ENCODE measurements around the gene PGF. TPM values are rescaled to one million over a fixed set of nuclear protein-coding genes. Genes with fewer than 3 reads are reported as not detected.

The PGF gene
- total RNA-seq, 1 experiment from 2014 or later = 6.4 TPM

- H3K4me2 ChIP-seq (ENCODE audit: low read length) = no peak overlapping the region
- no peaks in the 10 kb centered on the region for H3K9me3 ChIP-seq (ENCODE audit: control insufficient read depth in 1 of 2, insufficient read depth in 1 of 2, low read depth in 1 of 2, low read length in 2 of 2)
Measured at GRCh38 chr14:74936731-74937130, 18.7 kb downstream of the PGF start.

GRCh38 chr14:74936151-74936550 lies 19.2 kb downstream of the PGF start:
- Histone ChIP-seq H3K27me3 (ENCODE audit: insufficient read depth, low read length) (no peaks in the 10 kb centered on the region), H3K79me2 (ENCODE audit: insufficient read depth, low read length) (no peaks in the 10 kb centered on the region), H3K9ac (ENCODE audit: low read length) (no peak overlapping the region), H2AFZ (ENCODE audit: low read depth, low read length, poor library complexity, severe bottlenecking) (no peak overlapping the region), H3K27ac (ENCODE audit: low read depth, low read length) (no peak overlapping the region), H3K4me2 (ENCODE audit: low read length) (no peak overlapping the region), H4K20me1 (ENCODE audit: insufficient read depth) (no peaks in the 10 kb centered on the region), H3K9me2 (ENCODE audit: insufficient read depth) (no peaks in the 10 kb centered on the region), H3K36me3 (ENCODE audit: control insufficient read depth in 1 of 2, insufficient read depth in 2 of 2, low read length in 2 of 2) (no peaks in the 10 kb centered on the region), H3K4me1 (ENCODE audit: control insufficient read depth in 1 of 2, insufficient read depth in 2 of 2, low read length in 2 of 2) (peaks cover 4 to 10% of the 10 kb centered on the region in 2 experiments; a peak in 3 of 4 replicates), H3K9me3 (ENCODE audit: control insufficient read depth in 1 of 2, insufficient read depth in 1 of 2, low read depth in 1 of 2, low read length in 2 of 2) (no peaks in the 10 kb centered on the region), H3K4me3 (replicated peaks in 1 of 2; ENCODE audit: low read depth in 1 of 2, low read length in 2 of 2) (no peak overlapping the region)
- ATAC-seq (no peak), DNase-seq (ENCODE audit: low read depth, low spot score) (no peak)
- BruUV-seq (replicated peaks) = no TSS peak
- ChIA-PET RAD21 (ENCODE audit: low non-redundant PET in 1 of 2, low total read pairs in 2 of 2, uncharacterized antibody in 2 of 2, unreplicated experiment in 2 of 2) (no interaction called here), CTCF (interaction anchor here (2.4 kb wide), 1 partner anchor 9 kb away, joined by 12 read pairs; no protein-coding TSS in a partner anchor), POLR2A (no interaction called here)
- no peak for TF ChIP-seq ZNF274 (IDR thresholded peaks at IDR 0.05; ENCODE audit: low read depth, low read length)
- TF ChIP-seq CEBPB (IDR thresholded peaks at IDR 0.05; ENCODE audit: low read depth) = no peak
- TF ChIP-seq POLR2A (IDR thresholded peaks at IDR 0.05; ENCODE audit: borderline replicate concordance, extremely low read depth, insufficient read depth, insufficient read length) = no peak
- TF ChIP-seq YY1 (IDR thresholded peaks at IDR 0.05; ENCODE audit: extremely low read depth, insufficient replicate concordance, low read depth, low read length) = no peak
- no peak for TF ChIP-seq RAD21 (IDR thresholded peaks at IDR 0.05; ENCODE audit: low read depth)
- TF ChIP-seq CTCF (IDR thresholded peaks at IDR 0.05 in 2 of 3, conservative IDR thresholded peaks at IDR 0.05 in 1 of 3; ENCODE audit: borderline replicate concordance in 1 of 3, insufficient read depth in 1 of 3, low read depth in 2 of 3, low read length in 2 of 3) = no peak
- no peak for TF ChIP-seq ZFX (IDR thresholded peaks at IDR 0.05)
- TF ChIP-seq ATF3 (IDR thresholded peaks at IDR 0.05) = no peak
- TF ChIP-seq EGR1 (IDR thresholded peaks at IDR 0.05; ENCODE audit: low read depth) = no peak
- intact Hi-C loops (cut with micrococcal nuclease) = no loop called here

More at GRCh38 chr14:74936731-74937130, 18.7 kb downstream of the PGF start:
- ChIA-PET CTCF (interaction anchor here (0.7 to 2.4 kb wide), 2 partner anchors 8 to 9 kb away, joined by 3 to 12 read pairs; no protein-coding TSS in a partner anchor), RAD21 (ENCODE audit: low non-redundant PET in 1 of 2, low total read pairs in 2 of 2, uncharacterized antibody in 2 of 2, unreplicated experiment in 2 of 2) (no interaction called here), POLR2A (no interaction called here)
- H2AFZ ChIP-seq (ENCODE audit: low read depth, low read length, poor library complexity, severe bottlenecking) = no peak overlapping the region
- no peak for ATAC-seq
- no peaks in the 10 kb centered on the region for H4K20me1 ChIP-seq (ENCODE audit: insufficient read depth)
- BruUV-seq (replicated peaks) = no TSS peak
- H3K27me3 ChIP-seq (ENCODE audit: insufficient read depth, low read length) = no peaks in the 10 kb centered on the region
- no peaks in the 10 kb centered on the region for H3K36me3 ChIP-seq (ENCODE audit: control insufficient read depth in 1 of 2, insufficient read depth in 2 of 2, low read length in 2 of 2)
- no peak for DNase-seq (ENCODE audit: low read depth, low spot score)
- peaks cover 4 to 10% of the 10 kb centered on the region in 2 experiments; a peak in 3 of 4 replicates for H3K4me1 ChIP-seq (ENCODE audit: control insufficient read depth in 1 of 2, insufficient read depth in 2 of 2, low read length in 2 of 2)
- no peaks in the 10 kb centered on the region for H3K9me2 ChIP-seq (ENCODE audit: insufficient read depth)
- intact Hi-C loops (cut with micrococcal nuclease) = no loop called here
- no peak overlapping the region for H3K9ac ChIP-seq (ENCODE audit: low read length)
- no peak overlapping the region for H3K4me3 ChIP-seq (replicated peaks in 1 of 2; ENCODE audit: low read depth in 1 of 2, low read length in 2 of 2)
- no peaks in the 10 kb centered on the region for H3K79me2 ChIP-seq (ENCODE audit: insufficient read depth, low read length)
- TF ChIP-seq SIN3A (IDR thresholded peaks at IDR 0.05; ENCODE audit: low read depth) (no peak), YY1 (IDR thresholded peaks at IDR 0.05; ENCODE audit: extremely low read depth, insufficient replicate concordance, low read depth, low read length) (no peak), POLR2AphosphoS5 (IDR thresholded peaks at IDR 0.05; ENCODE audit: low read depth, low read length) (no peak), RAD21 (IDR thresholded peaks at IDR 0.05; ENCODE audit: low read depth) (no peak), EZH2 (IDR thresholded peaks at IDR 0.05) (no peak), POLR2A (IDR thresholded peaks at IDR 0.05; ENCODE audit: borderline replicate concordance, extremely low read depth, insufficient read depth, insufficient read length) (no peak), CEBPB (IDR thresholded peaks at IDR 0.05; ENCODE audit: low read depth) (no peak), MAX (IDR thresholded peaks at IDR 0.05) (no peak), EGR1 (IDR thresholded peaks at IDR 0.05; ENCODE audit: low read depth) (no peak)
- H3K27ac ChIP-seq (ENCODE audit: low read depth, low read length) = no peak overlapping the region
